ENCODE data around the gene NOX3.
"Not testable (repeated sequence)": the region's sequence is repeated elsewhere in the genome, so short reads cannot be mapped to it uniquely, and the experiment has no call there.

The NOX3 gene

GRCh38 chr6:155455766-155456165 is at the start of gene NOX3:
TSS of gene NOX3 (minus strand) at chr6:155455839. CDS start at chr6:155455800, 39 bp downstream.
- no peak for DNase-seq

GRCh38 chr6:155504848-155505607 is 49.4 kb upstream of the NOX3 start:
- DNase-seq = no peak

- no peak for DNase-seq
These were observed 46.8 kb upstream of the NOX3 start for GRCh38 chr6:155502393-155502792.

GRCh38 chr6:155499574-155499973 is 43.9 kb upstream of the NOX3 start:
- DNase-seq = no peak

- no peak for DNase-seq
These were observed 42.7 kb upstream of the NOX3 start for GRCh38 chr6:155498370-155498769.

GRCh38 chr6:155497273-155497672 is 41.6 kb upstream of the NOX3 start:
- no peak for DNase-seq

GRCh38 chr6:155495011-155495768 is 39.6 kb upstream of the NOX3 start:
- DNase-seq = no peak

- no peak for DNase-seq
These were observed 38.1 kb upstream of the NOX3 start for GRCh38 chr6:155493694-155494143.

- DNase-seq = no peak
These were observed 37.5 kb upstream of the NOX3 start for GRCh38 chr6:155493026-155493693.

- DNase-seq = no peak
These were observed 36.6 kb upstream of the NOX3 start for GRCh38 chr6:155492061-155492735.

GRCh38 chr6:155491421-155491820 is 35.8 kb upstream of the NOX3 start:
- no peak for DNase-seq

- not testable (repeated sequence) for DNase-seq
These were observed 32.6 kb upstream of the NOX3 start for GRCh38 chr6:155488197-155488596.

GRCh38 chr6:155487371-155488130 is 31.9 kb upstream of the NOX3 start:
- DNase-seq = no peak

- no peak for DNase-seq
These were observed 31.2 kb upstream of the NOX3 start for GRCh38 chr6:155486721-155487294.

GRCh38 chr6:155485756-155486155 is 30.1 kb upstream of the NOX3 start:
- DNase-seq = no peak

- DNase-seq = no peak
These were observed 28.2 kb upstream of the NOX3 start for GRCh38 chr6:155483858-155484257.

GRCh38 chr6:155481215-155481614 is 25.6 kb upstream of the NOX3 start:
- DNase-seq = no peak

GRCh38 chr6:155473741-155474140 is 18.1 kb upstream of the NOX3 start:
- no peak for DNase-seq

- no peak for DNase-seq
These were observed 17.2 kb upstream of the NOX3 start for GRCh38 chr6:155472886-155473285.

GRCh38 chr6:155470979-155471616 is 15.5 kb upstream of the NOX3 start:
- not testable (repeated sequence) for DNase-seq

GRCh38 chr6:155468543-155468942 is 12.9 kb upstream of the NOX3 start:
- DNase-seq = not testable (repeated sequence)

All from activated CD8-positive, alpha-beta memory T cell treated with anti-CD3 and anti-CD28 coated beads, Interleukin-2, amount 50 U/mL, for 48 hours (primary cell).